HG03039 (cell line): ENCODE results near the gene PDZD2.
"Not testable (repeated sequence)": the region's sequence is repeated elsewhere in the genome, so short reads cannot be mapped to it uniquely, and the experiment has no call there.

Experiments
- ATAC-seq: cut with Tn5 transposase; IDR thresholded peaks from one replicate; pipeline ENCODE4 v1.9.1; 2021; ENCODE audit warnings: mild to moderate bottlenecking, moderate library complexity; ENCODE audit not compliant: unreplicated experiment

Gene PDZD2

GRCh38 chr5:31995714-31996113 is 356.8 kb downstream of the PDZD2 start:
- no peak for ATAC-seq

DNA sequence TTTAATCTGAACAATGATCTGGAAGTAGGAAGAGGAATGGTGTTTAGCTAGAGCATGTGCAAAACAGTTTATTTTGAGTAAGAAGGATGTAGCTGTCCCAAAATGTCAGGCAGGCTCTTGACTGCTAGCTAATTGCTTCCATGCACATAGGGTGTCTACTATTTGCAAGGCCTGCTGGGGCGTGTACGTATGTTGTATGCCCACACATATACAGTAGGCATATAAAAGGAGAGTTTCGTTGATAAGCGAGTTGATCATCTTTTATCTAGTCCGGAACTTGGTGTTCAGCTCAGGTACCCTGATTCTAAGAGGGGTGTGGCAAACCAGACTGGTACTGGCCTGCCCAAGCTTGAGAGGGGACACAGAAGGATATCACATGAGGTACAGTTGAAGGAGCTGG is 358.0 kb downstream of the PDZD2 start:
- ATAC-seq, result no peak

DNA sequence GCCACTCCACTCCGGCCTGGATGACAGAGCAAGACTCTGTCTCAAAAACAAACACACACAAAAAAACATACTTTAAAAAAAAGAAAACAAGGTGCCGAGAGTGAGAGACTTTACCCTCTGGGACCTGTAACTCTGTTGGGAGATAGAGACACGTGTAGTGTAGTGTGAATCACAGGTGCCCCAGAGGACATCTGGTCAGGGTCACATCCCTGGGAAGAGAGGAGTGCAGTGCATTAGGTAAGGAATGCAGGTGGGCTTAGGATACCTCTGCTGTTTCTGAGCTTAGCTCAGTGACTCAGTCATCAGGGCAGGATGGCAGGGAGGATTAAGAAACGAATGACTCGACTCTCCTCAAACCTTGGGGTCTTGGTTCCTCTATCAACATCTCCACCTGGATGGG is 360.5 kb downstream of the PDZD2 start:
- no peak for ATAC-seq

- ATAC-seq, result no peak
Observed at GRCh38 chr5:32000731-32001130, 361.8 kb downstream of the PDZD2 start.

DNA sequence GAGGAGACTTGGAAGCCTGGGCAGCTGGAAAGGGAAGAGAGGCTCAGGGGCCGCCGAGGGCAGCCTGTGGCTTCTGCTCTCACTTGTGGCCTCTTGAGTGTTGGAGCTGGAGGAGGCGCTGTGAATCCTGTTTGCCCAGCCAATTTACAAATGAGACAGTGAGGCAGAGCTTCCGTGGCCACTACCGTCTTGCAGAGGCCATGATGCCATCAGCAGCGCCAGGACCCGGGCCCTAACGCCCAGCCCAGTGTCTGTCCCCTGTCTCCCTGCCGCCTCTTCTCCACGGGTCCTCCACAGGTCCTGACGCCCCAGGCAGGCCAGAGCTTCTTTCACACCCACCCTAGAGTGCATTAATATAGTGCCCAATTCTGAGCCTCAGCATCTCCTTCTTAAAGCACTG is 362.4 kb downstream of the PDZD2 start:
- ATAC-seq, result no peak

- no peak for ATAC-seq
Observed at GRCh38 chr5:32001707-32002106, 362.8 kb downstream of the PDZD2 start.

GRCh38 chr5:32002755-32003154 is 363.8 kb downstream of the PDZD2 start:
- ATAC-seq, result no peak

- ATAC-seq, result no peak
Observed at GRCh38 chr5:32003981-32004380, 365.1 kb downstream of the PDZD2 start.

- ATAC-seq, result no peak
Observed at GRCh38 chr5:32004404-32004803, 365.5 kb downstream of the PDZD2 start.

DNA sequence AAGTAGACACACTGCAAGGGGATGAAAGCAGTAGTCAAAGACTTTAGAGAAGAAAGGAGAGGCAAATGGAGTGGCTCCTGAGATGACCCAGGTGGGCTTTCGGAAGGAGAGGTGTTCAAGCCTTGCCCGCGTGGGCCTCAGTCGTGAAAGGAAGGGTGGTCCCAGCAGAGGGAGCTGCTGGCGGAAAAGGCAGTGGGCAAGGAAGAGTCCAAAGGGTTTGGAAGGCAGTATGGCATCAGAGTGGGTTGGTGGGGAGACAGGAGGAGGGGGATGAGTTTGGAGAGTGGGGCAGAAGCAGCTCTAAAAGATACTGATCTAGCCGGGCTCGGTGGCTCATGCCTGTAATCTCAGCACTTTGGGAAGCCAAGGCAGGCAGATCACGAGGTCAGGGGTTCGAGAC is 369.8 kb downstream of the PDZD2 start:
- ATAC-seq, result no peak

DNA sequence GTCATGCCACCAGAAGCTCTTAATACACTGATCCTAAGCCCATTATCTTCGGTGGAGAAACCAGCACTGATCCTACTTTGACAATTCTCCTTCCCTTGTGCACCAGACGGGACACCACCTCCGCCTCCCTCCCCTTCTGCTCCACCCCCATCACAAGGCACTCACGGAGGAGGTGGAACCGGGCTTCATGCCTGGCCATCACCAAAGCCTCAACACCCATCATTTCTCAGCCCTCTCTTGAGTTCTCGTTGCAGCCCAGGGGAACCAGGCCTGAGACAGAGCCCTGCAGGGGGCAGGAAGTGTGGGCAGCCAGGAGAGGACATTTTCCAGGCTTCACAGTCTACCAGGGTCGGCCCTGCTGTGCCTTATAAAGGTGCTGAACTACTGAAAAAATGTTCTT is 374.7 kb downstream of the PDZD2 start:
- ATAC-seq, result no peak

DNA sequence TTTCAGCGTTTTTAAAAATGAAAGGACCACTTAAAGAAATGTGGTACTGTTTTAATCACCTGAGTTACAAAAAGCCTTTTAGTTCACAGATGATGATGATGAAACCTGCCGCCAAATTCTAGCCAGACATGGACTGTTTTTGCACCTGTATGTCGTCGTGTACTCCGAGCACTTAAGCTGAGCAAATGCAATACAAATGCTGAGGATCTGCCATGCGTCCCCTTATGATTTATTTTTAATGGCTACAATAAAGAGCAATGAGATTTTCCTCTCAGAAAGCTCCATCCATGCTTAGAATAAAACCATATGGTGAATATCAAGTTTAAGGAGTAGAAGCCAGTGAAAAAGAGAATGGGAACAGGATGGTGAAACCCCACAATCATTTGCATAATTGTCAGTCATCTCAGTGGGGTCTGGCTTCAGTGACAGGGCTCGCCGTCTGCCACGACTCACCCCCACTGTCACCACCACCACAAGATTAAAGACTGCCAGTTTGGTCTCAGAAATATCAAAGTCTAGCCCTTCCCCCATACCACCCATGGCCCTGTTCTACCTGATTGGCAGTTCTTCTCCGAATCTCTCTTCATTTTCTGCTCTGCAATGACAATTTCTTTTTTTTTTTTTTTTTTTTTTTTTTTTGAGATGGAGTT is 375.3 kb downstream of the PDZD2 start:
- ATAC-seq, result no peak

- ATAC-seq, result not testable (repeated sequence)
Observed at GRCh38 chr5:32015262-32015661, 376.3 kb downstream of the PDZD2 start.

DNA sequence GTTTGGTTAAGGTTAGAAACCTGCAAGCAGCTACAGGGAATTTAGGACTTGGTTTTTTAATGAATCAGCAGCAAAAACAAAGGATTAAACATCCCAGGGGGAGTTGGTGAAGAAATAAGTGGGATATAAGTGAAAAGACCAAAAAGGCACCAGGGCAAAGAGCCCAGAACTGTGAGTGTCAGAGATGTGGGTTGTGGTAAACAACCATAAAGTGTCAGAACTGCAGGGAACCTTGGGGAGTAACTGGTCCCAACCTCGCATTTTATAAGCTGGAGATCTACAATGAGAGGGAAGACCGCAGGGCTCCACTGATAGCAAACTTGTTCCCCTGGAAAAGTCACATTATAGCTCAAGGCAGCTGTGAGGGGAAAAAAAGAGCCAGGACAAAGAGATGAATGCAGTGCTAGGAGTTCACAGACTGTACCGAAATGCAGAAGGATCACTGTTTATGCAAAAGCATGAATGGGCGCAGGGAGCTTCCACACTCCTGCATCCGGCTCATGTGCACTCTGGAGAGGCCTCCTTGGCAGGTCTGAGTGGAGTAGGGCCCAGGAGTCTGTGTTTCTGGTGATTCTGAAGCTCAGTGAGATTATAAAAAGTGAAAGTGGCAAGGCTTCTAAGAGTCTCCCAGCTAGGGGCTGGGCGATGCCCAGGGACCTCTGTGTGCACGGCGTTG is 378.9 kb downstream of the PDZD2 start:
- no peak for ATAC-seq

- ATAC-seq, result no peak
Observed at GRCh38 chr5:32018476-32019436, 379.8 kb downstream of the PDZD2 start.

GRCh38 chr5:32020271-32020670 is 381.3 kb downstream of the PDZD2 start:
- ATAC-seq, result peak; percentile 79

DNA sequence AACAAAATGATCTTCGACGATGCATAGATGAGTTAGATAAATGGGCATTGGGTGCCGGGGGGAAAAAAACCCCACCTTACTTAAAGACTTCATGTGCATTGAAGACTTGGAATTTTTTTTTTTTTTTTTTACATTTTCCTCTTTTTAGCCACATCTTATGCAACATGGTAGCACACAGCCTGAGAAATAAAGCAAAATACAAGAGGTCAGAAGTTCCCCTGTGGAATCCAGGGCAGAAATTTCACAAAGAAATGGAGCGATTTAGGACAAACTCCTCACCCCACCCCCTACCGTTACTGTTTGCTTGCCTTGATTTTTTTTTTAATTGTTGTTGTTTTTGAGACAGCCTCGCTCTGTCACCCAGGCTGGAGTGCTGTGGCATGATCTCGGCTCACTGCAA is 382.0 kb downstream of the PDZD2 start:
- ATAC-seq, result no peak

GRCh38 chr5:32021771-32022170 is 382.8 kb downstream of the PDZD2 start:
- ATAC-seq, result no peak

DNA sequence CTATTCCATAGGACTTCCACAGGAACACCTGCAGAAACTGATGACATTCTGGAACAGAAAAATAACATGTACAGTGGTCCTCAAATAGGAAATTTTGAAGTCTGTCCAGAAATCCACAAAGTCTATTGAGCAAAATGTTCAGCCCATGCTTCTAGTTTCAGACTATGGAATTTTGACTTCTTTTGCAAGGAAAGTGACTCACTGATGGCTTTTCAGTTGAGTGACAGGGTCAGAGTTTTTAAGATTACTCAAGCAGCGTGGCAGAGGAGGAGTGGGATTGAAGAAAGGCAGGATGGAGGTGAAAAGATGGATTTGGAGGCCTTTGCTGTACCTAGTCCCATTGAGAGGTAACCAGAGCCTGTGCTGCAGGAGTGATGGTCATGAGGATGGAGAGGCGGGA is 383.7 kb downstream of the PDZD2 start:
- no peak for ATAC-seq

DNA sequence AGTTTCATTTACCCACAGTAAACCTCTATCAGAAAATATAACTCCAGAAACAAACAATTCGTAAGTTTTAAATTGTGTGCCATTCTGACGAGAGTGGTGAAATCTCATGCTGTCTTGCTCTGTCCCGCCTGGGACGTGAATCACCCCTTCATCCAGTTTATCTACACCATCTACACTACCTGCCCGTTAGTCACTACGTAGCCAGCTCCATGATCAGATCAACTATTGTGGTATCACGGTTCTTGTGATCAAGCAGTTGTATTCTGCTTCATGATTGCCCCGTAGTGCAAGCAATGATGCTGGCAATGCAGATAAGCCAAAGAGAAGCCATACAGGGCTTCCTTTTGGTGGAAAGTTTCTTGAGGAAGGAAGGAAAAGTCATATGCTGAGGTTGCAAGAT is 384.9 kb downstream of the PDZD2 start:
- no peak for ATAC-seq

- no peak for ATAC-seq
Observed at GRCh38 chr5:32024751-32025150, 385.8 kb downstream of the PDZD2 start.
